Limb (tissue), 2 donors: ENCODE data around the gene PTMS.

ENCODE experiments used
- DNase-seq, 2 donors: peaks; one replicate each; pipeline ENCODE4 v3.0.0-alpha.2; 2016; ENCODE audit errors: extremely low spot score in 2 of 2

Gene PTMS

DNA sequence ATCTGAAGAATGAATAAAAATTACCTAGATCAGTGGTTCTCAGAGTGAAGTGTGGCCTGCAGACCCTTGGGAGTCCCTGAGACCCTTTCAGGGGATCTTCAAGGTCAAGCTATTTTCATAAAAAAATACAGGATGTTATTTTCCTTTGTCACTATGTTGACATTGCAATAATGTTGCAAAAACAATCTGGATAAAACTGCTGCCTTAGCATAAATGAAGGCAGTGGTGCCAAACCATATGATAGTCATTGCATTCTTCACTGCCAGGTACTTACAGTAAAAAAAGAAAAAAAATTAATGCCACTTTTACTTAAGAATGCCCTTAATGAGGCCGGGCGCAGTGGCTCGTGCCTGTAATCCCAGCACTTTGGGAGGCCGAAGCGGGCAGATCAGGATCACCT is 21.1 kb downstream of the PTMS start:
- DNase-seq = no peak

DNA sequence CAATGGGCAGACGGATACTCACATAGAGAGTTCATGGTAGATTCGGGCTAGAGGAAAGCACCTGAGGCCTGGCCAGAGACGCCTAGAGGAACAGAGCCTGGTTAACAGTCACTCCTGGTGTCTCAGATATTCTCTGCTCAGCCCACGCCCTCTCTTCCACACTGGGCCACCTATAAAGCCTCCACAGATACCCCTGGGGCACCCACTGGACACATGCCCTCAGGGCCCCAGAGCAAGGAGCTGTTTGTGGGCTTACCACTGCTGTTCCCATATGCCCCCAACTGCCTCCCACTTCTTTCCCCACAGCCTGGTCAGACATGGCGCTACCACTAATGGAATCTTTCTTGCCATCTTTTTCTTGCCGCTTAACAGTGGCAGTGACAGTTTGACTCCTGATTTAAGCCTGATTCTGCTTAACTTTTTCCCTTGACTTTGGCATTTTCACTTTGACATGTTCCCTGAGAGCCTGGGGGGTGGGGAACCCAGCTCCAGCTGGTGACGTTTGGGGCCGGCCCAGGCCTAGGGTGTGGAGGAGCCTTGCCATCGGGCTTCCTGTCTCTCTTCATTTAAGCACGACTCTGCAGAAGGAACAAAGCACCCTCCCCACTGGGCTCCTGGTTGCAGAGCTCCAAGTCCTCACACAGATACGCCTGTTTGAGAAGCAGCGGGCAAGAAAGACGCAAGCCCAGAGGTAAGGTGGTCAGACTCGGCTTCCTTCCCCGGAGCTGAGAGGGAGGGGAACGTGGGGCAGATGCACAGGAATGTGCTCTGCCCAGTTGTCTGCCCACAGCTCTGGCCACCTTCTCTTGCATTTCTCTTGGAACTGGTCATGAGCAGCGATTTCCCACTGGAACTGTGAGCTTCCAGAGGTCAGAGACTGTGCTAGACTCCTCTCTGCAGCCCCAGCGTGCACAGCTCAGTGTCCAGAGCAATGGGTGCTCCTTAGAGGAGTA is 23.1 kb downstream of the PTMS start, which contains the start of gene CD4:
Gene CD4, plus strand, starts transcription at position 557 of the 953 bp plus-strand sequence. CDS start 10,611 bp downstream, outside the sequence.
- DNase-seq = no peak

DNA sequence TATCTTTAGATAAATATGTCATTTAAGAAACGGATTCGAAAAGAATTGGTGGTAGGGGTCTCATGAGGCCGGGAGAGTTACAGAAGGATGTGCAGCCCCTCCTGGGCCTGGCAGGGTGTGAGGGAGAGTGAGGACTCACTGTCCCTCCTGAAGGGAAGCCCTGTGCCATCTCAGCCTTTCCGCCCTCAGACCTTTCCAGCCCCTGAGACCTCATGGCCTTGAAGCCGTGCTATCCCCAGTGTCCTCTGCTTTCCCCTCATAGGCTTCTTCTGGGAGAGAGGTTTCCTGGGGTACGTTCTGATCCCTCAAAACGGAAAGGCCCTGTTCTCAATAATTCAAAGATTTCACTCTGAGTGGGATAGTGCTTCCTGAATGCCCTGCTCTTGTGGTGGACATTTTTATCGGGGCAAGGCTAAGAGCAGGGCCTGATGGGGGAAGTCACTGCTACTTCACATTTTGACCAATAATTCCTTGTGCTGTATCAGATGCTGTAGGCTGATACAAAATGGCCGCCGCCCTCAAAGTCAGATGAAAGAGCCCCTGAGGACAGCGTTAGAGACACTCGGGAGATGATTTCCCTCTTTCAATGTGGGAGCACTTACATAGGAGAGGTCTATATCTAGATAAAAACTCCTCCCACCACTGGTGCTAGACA is 24.5 kb downstream of the PTMS start:
- no peak for DNase-seq

DNA sequence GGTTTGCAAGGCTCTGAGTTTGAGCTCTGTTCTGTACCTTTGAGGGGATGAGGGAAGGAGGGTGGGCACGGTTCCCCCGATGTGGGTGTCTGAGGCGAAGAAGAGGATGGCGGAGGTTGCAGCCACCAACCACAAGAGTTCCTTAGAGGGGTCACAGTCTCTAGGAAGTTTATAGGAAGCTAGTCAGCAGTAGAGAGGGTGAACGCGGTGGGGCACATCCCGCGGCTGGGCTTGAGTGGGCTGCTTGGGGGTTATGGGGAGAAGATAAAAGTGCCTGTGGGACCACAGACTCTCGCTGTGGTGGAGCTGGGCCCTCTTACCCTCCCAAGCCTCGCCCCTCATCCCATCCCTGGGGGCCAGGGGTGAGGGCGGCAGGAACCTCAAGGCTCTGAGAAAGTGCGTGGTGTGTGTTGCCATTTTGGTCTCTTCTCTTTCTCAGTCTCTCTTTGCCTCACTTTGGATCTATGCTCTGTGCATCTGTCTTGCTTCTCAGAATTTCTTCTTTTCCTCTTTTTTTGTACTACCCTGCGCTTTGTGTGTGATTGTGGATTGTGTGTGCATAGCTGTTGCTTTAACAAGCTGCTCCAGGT is 25.9 kb downstream of the PTMS start:
- no peak for DNase-seq

DNA sequence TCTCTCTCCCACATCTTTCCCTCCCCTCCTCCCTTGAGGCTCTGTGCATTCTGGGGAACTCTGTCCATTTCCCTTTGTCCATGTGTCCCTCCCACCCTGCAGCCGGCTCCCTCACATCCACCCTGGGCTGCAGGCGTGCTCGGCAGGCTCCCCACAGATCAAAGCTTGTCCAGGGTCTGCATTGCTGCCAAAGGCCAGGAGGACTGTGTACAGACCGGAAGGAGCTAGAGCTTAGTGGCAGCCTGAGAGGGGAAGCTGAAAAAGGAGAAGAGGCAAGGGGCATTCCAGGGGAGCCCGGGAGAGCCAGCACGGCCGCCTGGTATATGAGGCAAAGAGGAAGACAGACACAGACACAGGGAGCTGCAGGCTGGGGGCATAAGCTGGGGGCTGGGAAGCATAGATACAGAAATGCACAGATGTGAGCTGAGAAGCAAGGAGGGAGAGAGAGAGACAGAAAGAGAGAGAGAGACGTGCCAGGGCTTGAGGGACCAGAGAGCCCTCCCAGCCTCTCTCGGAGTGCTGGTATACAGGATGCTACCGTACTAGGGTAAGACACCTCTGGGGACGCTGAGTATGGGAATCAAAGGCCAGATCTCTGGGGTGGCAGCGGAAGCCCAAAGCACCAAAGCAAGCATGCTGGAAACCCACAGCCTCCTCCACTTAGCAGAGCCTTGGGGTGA is 26.5 kb downstream of the PTMS start:
- peak; percentile 30 to 49 for DNase-seq

DNA sequence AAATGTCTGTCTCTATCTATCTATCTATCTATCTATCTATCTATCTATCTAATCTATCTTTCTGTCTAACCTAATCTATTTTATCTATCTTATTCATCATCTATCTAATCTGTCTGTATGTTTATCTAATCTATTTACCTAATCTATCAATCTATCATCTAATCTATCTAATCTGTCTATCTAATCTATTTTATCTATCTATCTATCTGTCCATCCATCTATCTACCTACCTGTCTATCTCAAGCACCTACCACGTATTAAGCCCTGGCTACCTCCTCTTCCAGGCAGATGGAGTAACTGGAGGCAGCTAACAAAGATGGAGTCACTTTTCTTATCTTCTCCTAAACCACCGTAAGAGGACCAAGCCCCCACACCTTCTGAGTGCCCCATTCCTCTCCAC is 28.9 kb downstream of the PTMS start:
- DNase-seq = no peak

DNA sequence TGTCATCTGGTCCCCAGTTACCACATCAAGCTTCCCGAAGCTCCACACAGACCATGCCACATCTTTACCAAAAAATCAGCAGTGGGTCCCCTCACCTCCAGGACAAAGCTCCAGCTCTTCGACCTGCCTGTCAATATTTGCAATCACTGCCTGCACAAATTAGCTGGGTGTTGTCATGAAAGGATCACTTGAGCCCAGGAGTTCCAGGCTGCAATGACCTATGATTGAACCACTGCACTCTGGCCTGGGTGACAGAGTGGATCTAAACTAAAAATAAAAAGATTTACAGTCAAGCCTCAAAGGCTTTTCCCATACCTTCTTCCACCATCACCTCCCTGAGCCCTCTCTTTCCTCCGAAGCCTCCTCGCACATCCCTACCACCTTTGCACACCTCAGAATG is 30.4 kb downstream of the PTMS start:
- DNase-seq = no peak

DNA sequence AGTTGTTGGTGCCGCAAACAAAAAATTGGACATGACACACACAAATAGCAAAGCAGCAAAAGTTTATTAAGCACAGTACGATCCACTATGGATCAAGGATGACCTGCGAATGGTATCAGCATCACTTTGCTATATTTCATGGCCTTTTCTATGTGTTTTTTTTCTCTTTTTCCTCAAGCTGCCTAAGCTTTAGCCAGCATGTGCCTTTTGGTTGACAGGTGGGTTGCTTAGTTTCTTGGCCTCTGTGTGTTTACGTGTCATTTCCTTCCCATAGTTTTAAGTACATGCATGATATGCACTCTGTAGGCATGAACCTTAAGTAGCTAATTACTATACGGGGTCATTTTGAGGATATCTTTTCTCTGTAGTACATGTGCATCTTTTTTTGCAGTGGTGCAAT is 33.0 kb downstream of the PTMS start:
- no peak for DNase-seq

DNA sequence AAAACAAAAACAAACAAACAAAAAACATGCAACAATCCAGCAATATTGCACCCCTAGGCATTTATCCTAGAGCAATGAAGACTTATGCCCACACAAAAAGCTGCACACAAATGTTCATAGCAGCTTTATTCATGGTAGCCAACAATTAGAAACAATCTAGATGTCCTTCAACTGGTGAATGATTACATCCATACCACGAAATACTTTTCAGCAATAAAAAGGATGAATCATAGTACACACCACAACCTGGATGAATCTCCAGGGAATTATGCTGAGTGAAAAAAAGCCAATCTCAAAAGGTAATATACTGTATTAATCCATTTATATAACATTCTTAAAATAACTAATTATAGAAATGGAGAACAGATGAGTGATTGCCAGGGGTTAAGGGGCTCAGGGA is 41.0 kb downstream of the PTMS start:
- DNase-seq = no peak

DNA sequence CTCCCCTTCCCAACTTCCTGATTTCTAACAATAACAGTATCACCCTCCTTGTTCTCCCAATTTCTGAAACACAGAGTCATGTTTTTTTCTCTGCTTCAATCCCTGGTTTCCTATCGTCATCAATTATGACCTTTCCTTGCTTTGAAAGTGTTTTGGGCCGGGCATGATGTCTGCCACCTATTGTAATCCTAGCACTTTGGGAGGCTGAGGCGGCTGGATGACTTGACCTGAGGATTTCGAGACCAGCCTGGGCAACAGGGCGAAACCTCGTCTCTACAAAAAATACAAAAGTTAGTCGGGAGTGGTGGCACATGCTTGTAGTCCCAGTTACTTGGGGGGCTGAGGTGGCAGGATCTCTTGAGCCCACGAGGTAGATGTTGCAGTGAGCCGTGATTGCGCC is 42.9 kb downstream of the PTMS start:
- DNase-seq = no peak

DNA sequence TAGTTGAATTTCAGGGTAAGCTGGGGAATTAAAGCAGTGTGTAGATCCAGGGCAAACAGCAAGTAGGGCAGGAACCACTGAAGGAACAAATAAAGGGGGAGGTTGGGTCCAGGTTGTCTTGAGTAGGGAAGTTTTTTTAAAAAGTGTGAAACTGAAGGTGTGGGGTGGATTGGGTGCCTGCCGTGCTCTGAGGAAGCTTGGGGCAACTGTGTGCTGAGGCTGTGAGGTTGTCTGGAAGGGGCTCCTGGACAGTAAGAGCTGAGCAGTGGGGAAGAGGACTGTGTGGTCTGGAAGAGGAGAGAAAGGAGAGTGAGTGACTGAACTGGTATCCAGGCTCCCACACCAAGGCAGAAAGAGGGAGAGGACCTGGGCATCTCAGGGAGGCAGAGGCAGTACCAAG is 44.6 kb downstream of the PTMS start:
- no peak for DNase-seq

DNA sequence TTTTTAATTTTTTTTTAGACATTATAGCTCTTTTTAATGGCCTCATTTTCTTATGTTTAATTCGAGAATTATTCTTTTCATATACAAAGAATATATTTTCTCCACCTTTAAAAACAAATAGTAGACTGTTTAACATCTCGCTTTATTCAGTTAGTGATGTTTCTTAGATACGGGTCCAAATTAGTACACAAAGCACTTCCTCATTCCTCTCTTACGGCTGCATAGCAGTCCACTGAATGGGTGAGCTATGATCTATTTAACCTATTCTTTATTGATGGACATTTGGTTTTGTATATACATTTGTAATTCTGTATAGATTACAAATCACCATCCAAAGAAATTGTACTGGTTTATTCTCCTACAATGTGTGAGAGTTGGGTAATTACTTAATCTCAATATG is 47.2 kb downstream of the PTMS start:
- no peak for DNase-seq

DNA sequence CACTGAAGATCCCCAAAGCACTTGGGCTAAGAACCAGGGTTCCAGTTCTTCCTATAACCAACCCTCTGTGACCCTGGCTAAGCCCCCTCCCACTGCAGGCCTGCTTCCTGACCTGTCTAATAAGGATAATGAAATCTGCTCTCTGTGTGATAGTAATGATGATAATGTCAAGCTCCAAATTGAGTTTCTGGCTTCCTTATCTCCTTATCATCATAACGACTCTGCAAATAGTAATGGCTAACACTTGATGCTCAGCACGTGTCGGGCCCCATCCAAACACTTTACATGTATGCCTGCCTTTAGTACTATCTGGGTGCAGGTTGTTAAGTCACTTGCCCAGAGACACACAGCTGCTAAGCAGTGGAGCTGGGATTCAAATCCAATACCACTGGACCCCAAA is 50.4 kb downstream of the PTMS start:
- no peak for DNase-seq

DNA sequence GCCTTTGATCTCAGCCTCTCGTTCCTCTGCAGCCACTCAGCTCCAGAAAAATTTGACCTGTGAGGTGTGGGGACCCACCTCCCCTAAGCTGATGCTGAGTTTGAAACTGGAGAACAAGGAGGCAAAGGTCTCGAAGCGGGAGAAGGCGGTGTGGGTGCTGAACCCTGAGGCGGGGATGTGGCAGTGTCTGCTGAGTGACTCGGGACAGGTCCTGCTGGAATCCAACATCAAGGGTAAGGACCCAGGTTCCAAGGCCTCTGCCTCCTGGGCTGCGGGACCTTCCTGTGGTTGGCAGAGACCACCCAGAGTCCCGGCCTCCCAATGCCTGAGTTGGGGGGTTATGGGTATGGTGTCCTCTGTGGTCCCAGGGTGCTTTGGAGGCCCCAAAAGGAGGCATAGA is 50.9 kb downstream of the PTMS start:
- DNase-seq = no peak

DNA sequence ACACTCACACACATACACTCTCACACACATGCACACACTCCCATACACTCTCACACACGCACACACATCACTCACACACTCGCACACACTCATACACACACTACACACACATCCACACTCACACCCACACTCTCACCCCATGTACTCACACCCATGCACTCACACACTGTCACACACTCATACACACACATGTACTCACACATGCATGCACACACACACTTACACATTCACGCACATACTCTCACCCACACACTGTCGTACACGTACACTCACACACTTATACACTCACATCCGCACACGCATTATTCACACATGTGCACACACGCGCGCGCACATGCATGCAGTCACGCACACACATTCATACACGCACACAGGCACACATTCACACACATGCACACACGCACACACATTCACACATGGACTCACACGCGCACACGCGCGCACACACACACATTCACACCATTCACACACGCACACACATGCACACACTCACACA is 51.5 kb downstream of the PTMS start:
- no peak for DNase-seq

DNA sequence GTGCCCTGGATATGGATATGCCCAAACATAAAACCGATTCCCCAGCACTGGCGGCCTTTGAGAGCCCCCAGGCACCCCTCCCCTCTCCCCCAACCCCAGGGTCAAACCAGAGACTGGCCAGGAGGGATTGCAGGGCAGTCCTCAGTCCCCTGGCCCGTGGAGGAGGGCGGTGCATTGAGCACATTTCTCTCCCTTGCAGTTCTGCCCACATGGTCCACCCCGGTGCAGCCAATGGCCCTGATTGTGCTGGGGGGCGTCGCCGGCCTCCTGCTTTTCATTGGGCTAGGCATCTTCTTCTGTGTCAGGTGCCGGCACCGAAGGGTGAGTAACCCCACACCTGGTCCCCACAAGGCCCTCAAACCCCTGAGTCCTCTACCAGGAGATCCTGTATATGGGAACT is 52.1 kb downstream of the PTMS start:
- DNase-seq = no peak

DNA sequence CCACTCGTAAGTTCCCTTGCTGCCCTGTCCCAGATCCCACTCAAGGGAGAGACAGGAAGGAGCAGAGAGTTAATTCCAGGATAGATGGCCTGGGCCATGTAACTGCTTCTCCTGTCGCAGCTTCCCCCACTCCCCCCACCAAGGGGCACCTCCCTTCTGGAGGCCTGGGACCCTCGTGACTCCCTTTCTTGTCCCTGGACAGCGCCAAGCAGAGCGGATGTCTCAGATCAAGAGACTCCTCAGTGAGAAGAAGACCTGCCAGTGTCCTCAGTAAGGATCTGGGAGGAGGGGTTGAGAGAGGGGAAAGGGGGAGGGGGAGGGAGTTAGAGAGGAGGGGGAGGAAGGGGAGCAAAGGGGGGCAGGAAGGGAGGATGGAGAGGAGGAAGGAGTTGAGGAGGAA is 52.5 kb downstream of the PTMS start:
- DNase-seq = no peak

DNA sequence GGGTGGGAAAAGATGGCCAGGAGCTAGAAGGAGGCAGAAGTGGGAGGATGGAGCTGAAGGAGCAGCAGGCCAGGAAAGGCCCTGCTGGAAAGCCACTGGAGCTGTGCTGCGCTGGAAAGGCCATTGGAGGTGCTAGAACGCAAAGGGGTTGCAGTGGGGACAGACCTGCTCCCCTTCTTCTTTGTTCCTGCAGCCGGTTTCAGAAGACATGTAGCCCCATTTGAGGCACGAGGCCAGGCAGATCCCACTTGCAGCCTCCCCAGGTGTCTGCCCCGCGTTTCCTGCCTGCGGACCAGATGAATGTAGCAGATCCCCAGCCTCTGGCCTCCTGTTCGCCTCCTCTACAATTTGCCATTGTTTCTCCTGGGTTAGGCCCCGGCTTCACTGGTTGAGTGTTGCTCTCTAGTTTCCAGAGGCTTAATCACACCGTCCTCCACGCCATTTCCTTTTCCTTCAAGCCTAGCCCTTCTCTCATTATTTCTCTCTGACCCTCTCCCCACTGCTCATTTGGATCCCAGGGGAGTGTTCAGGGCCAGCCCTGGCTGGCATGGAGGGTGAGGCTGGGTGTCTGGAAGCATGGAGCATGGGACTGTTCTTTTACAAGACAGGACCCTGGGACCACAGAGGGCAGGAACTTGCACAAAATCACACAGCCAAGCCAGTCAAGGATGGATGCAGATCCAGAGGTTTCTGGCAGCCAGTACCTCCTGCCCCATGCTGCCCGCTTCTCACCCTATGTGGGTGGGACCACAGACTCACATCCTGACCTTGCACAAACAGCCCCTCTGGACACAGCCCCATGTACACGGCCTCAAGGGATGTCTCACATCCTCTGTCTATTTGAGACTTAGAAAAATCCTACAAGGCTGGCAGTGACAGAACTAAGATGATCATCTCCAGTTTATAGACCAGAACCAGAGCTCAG is 53.2 kb downstream of the PTMS start:
- DNase-seq = no peak

DNA sequence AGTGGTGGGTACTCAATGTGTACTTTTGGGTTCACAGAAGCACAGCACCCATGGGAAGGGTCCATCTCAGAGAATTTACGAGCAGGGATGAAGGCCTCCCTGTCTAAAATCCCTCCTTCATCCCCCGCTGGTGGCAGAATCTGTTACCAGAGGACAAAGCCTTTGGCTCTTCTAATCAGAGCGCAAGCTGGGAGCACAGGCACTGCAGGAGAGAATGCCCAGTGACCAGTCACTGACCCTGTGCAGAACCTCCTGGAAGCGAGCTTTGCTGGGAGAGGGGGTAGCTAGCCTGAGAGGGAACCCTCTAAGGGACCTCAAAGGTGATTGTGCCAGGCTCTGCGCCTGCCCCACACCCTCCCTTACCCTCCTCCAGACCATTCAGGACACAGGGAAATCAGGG is 54.0 kb downstream of the PTMS start:
- DNase-seq = no peak
